Measurements from ENCODE around the gene TMEM161B.

DNA sequence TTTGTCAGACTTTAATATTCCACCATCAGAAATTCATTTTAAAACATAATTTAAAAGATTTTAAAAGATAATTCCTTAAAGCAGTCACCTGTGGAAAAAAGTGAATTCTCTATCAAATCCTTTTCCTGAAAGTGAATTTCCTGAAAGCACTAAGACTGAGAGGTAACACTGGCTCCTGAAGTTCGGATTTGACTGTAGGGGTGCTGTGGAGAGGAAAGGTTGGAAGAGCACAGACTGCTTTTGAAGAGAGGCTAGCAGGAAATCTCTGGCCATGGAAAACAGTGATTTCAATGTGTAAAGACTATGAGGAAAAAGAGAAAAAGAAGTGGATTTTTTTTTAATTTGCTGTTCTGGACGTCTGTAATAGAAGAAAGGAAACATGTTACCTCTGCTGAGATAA is 35.7 kb upstream of the TMEM161B start:
- TF ChIP-seq EP300 (IDR thresholded peaks at IDR 0.05; ENCODE audit: borderline replicate concordance) = no peak
- TF ChIP-seq CREB1 (IDR thresholded peaks at IDR 0.05; ENCODE audit: low read depth) = no peak
